Stimulated activated CD4-positive, alpha-beta T cell treated with anti-CD3 and anti-CD28 coated beads, Interleukin-2, amount 100 ng/mL, for 24 hours (primary cell): ENCODE data around the gene PLIN4.
"Not testable (repeated sequence)": the region's sequence is repeated elsewhere in the genome, so short reads cannot be mapped to it uniquely, and the experiment has no call there.

Experiments
- DNase-seq, 2 donors: peaks; one replicate each; pipeline ENCODE4 v3.0.0-alpha.2; 2020

PLIN4 gene, protein sequence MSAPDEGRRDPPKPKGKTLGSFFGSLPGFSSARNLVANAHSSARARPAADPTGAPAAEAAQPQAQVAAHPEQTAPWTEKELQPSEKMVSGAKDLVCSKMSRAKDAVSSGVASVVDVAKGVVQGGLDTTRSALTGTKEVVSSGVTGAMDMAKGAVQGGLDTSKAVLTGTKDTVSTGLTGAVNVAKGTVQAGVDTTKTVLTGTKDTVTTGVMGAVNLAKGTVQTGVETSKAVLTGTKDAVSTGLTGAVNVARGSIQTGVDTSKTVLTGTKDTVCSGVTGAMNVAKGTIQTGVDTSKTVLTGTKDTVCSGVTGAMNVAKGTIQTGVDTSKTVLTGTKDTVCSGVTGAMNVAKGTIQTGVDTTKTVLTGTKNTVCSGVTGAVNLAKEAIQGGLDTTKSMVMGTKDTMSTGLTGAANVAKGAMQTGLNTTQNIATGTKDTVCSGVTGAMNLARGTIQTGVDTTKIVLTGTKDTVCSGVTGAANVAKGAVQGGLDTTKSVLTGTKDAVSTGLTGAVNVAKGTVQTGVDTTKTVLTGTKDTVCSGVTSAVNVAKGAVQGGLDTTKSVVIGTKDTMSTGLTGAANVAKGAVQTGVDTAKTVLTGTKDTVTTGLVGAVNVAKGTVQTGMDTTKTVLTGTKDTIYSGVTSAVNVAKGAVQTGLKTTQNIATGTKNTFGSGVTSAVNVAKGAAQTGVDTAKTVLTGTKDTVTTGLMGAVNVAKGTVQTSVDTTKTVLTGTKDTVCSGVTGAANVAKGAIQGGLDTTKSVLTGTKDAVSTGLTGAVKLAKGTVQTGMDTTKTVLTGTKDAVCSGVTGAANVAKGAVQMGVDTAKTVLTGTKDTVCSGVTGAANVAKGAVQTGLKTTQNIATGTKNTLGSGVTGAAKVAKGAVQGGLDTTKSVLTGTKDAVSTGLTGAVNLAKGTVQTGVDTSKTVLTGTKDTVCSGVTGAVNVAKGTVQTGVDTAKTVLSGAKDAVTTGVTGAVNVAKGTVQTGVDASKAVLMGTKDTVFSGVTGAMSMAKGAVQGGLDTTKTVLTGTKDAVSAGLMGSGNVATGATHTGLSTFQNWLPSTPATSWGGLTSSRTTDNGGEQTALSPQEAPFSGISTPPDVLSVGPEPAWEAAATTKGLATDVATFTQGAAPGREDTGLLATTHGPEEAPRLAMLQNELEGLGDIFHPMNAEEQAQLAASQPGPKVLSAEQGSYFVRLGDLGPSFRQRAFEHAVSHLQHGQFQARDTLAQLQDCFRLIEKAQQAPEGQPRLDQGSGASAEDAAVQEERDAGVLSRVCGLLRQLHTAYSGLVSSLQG (N-terminal part only)

DNA sequence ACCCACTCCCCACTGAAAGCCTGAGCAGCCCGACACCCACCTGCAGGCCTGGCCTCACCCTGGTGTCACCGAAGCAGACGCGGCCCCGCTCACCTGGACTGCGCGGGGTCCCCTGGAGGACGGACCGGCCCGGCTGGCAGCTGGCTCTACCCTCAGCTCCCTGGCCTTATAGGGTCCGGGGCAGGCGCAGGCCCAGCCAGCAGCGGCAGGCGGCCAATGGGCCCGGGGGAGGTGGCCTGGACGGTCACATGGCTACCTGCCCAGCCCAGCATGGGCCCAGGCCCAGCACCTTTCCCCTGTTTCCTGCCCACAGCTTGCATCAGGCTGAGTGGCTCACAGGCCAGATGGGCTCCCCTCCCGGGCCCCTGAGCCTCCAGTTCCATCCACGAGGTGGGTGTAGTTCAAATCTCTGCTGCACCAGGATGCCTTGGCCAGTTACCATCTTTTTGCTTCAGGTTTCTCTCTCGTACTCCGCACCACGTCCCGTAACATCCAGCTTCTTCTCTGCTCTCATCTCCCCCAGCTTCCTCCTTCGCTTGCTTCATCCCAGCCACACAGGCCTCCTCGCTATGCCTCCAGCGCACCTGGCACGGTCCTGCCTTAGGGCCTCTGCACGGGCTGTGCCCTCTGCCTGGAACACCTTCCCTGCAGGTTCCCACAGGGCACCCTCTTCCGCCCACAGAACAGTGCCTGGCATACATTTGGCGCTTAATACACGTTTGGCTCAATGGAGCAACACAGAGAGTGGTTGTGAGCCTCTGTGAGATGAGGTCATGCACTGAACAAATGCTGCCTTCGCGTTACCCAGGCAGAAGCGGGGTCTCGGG, at the start of gene PLIN4:
TSS of gene PLIN4 (minus strand) at position 142 of the 827 bp plus-strand sequence. CDS start 214 bp downstream, outside the sequence.
- DNase-seq: no peak

DNA sequence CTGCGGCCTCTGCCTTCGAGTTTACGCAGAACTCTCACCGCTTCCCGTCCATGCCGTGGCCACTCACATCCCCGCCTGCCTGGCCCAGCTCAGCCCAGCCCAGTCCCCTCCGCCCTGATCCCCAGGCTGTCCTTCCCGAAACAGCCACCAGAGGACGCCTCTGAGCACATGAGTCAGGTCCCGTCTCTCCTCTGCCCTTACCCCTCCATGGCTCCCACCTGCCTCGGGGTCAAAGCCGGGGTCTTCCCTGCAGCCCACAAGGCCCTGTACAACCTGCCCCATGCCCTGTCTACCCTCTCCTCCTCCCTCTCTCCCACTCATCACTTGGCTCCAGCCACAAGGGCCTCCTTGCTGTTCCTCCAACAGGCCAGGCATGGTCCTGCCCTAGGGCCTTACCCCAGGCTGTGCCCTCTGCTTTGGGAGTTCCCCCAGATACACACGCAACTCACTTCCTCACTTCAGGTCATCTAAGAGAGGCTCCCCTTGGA, 49.3 kb upstream of the PLIN4 start:
- DNase-seq: peak; percentile 72 to 76

DNA sequence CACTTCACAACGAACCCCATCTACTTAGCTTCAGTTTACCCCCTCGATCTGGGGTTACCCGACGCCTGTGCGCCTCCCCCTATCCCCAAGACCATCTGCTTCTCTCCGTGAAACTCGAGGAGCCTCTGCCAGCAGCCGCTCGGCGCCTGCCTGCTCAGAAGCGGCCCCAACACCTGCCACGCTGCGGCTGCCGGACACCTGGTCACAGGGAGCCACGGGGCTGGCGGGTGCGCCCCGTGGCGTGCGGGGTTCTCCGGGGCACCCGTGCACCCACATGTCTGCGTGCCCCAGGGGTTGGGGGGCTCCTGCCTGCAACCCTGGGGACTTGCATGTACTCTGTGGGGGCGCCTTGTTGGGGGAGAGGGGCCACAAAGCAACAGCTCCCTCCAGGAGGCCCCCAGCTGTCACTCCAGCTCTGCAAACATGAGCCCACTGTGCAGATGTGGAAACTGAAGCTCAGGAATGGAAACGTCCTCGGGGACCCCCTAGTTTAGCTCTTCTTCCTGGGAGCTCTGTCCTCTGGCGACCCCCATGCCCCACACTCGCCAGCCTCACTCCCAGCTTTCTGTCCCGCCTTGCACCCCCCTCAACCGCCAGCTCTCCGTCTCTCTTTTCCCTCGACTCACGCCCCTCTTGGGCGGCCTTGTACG, 48.2 kb upstream of the PLIN4 start:
- no peak for DNase-seq

DNA sequence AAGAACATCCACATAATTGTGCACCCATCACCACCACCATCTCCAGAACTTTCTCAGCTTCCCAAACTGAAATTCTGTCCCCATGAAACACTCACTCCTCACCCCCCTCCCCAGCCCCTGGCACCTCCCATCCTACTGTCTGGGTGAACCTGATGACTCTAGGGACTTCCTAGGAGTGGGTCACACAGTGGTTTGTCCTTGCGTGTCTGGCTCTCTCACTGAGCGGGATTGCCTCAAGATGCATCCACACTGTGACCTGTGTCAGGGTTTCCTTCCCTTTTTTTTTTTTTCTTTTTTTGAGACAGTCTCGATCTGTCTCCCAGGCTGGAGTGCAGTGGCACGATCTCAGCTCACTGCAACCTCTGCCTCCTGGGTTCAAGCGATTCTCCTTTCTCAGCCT, 45.3 kb upstream of the PLIN4 start:
- DNase-seq: not testable (repeated sequence)

DNA sequence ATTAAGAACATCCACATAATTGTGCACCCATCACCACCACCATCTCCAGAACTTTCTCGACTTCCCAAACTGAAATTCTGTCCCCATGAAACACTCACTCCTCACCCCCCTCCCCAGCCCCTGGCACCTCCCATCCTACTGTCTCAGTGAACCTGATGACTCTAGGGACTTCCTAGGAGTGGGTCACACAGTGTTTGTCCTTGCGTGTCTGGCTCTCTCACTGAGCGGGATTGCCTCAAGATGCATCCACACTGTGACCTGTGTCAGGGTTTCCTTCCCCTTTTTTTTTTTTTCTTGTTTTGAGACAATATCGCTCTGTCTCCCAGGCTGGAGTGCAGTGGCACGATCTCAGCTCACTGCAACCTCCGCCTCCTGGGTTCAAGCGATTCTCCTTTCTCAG, 43.8 kb upstream of the PLIN4 start:
- not testable (repeated sequence) for DNase-seq

DNA sequence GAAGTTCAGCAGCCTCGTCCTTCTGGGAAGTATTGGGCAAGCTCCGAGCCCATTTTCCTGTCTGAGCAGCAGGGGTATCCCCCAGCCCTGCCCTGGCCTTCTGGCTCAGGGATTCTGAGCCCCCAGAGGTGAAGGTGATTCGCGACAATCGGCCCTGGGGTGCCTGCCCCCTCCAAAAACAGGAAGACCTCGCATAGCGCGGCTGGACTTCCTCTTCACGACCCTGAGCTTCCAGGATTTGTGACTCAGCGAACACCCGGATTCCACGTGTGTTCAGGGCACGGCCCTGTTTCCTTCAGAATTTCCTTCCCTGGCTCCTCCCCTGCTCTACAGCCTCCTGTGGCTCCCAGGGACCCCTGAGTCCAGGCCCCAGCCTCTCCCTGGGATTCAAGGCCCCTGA, 41.3 kb upstream of the PLIN4 start, which contains the start of gene SEMA6B:
TSS of gene SEMA6B (minus strand) at position 116 of the 400 bp plus-strand sequence. CDS start 1,227 bp downstream, outside the sequence.
- DNase-seq: no peak

DNA sequence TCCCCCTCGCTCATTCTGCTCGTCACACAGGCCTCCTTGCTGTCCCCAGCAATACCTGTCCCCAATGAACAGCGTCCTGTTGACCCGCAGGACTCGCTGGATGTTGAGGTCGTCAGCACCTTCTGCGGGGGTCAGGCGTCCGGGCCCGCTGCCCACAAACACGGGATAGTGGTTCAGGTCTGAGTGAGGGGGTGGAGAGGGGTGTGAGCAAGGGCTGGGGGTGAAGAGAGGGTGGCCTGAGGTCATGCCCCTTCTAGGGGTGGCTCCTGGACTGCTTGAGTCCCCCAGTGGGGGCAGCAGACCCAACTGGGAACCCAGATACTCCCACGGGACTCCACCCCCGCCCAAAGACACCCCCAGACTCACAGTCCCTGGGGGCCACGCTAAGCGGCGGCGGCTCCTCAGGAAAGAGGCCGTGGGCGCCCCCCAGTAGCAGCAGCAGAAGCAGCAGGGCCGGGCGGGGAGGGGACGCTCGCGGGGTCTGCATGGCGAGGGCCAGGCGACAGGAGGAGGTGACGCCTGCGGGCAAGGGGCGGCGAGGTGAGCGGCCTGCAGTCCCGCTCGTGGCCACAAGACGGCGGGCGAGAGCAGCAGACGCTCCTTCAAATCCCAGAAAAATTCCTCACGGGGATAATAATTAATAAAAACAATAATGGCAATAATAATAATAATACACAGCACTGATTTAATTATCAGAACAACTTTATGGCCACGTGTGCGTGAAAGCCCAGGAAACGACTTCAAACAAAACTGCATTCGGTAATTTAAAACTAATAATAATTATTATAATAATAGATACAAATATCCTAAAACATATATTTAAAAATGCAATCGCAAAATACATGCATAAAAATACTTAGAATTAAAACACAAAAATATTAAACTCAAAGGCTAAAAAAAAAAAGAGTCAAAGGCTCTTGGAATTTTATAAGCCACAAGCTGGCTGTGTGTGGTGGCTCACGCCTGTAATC, 40.0 kb upstream of the PLIN4 start:
- peak; percentile 44 to 61 for DNase-seq

DNA sequence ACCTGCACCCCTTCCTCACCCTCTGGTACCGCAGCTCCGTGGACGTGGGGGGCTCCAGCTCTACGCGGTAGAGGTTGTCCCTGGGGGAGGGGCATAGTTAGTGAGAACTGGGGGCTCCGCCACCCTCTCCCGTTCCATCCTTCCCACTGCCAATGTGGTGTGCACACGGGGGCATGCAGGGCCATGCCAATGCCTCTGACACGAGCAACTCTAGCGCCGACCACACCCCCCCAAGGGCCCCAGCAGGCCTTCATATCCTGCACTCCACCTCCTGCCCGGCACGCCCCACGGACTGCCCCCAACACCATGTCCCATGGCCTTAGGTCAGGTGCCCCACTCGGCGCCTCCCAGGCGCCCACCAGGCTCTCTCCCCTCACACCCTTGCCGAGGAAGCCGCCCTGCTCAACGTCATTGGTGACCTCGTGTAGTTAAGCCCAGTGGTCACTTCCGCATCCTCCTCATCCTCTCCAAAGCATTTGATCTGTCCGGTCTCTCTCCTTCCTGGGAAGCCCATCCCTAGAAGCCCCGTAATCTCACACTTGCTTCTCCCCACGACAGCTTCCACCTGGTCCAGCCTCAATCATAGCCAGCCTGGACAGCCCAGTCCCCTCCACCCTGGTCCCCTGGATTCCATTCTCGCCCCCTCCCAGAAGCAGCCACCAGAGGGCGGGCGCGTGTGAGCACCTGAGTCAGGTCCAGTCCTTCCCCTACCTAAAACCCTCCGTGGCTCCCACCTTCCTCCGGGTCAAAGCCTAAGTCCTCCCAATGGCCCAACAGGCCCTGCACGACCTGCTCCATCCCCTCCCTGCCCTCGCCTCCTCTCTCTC, 39.1 kb upstream of the PLIN4 start:
- DNase-seq: peak; percentile 33 to 42

DNA sequence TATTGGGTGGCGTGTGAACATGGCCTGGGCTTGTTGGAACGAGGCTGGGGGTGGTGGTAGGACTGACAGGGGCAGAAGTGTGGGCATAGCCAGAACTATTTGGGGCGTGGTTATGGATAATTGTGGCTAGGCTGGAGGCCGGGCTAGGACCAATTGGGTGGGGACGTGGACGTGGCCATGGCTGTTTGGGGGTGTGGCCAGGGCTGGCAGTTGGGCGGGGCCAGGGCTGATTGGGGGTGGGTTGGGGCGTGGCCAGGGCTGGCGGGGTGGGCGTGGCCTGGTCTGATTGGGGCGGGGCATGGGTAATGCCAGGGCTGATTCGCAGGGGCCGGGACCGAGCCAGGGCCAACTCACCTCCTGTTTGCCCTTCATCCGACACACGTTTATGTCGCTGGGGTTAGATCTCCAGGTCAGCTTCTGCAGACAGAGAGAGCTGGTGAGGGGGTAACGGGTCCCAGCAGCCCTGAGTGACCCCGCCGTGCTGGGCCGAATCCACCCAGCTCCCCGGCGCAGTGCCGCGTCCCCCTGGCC, 38.4 kb upstream of the PLIN4 start:
- peak; percentile 31 to 55 for DNase-seq

DNA sequence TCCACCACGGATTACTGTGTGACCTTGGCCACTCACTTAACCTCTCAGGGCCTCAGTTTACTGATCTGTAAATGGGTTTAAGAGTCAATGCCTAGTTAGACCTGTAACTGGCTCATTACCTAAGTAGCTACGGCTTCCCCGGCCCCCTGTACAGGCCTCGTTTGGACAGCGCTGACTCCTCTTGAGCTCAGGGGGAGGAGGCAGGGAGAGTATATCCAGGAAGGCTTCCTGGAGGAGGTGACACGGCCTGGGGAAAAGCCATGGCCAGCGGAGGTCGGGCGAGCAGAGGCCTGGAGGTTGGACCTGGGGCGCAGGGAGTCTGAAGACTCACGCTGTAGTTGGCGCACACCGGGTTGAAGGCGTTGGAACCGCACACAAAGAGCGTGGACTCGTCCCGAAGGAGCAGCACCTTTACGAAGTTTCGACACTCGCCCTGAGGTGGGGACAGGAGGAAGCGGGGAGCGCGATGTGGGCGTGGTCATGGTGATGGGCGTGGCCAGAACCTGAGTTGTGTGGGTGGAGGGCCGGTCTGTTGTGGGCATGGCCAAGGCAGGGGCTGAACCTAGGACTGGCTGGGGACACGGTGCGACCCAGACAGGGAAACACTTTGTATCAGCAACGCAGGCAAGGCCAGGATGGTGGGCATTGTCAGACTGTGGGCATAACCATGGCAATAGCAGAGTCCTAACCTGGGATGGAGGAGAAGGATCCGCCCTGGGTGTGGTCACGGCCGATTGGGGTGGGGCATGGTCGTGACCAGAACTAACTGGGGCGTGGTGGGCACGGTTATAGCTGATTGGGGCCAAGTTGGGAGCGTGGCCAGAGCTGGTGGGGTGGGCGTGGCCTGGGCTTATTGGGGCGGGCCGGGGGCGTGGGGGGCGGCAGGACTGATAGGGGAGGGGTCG, 37.6 kb upstream of the PLIN4 start:
- peak in 1 of 2 donors; percentile 19 for DNase-seq

DNA sequence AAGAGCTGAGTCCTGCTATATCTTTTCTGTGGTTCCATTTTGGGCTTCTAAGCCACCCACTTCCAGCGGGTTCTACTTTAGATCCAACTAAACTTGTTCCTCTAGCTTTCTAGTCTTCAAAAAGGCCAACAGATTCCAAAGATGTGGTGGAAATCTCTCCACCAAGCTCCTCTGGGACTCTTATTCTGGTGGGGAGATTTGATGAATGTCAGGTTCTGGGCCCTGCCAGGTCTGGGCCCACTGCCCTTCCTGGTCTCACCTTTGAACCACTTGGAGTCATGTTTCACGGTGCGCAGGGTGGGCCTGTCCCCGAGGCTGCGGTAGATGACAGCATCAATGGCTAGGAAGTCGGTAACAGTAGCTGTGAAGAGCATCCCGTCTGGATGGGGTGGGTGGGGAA, 36.4 kb upstream of the PLIN4 start:
- DNase-seq: no peak

DNA sequence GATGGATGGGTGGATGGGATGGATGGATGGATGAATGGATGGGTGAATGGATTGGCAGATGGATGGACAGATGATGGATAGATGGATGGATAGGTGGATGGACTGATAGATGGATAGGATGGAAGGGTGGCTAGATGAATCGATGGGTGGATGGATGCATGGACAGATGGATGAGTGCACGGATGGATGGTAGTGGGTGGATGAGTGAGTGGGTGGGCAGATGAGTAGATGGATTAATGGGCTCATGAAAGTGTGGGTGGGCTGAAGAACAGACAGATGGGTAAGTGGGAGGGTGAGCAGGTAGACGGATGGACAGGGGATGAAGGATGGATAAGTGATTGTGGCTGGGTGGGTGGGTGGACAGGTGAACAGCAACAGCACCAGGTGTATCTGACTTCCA, 35.5 kb upstream of the PLIN4 start:
- DNase-seq: no peak

DNA sequence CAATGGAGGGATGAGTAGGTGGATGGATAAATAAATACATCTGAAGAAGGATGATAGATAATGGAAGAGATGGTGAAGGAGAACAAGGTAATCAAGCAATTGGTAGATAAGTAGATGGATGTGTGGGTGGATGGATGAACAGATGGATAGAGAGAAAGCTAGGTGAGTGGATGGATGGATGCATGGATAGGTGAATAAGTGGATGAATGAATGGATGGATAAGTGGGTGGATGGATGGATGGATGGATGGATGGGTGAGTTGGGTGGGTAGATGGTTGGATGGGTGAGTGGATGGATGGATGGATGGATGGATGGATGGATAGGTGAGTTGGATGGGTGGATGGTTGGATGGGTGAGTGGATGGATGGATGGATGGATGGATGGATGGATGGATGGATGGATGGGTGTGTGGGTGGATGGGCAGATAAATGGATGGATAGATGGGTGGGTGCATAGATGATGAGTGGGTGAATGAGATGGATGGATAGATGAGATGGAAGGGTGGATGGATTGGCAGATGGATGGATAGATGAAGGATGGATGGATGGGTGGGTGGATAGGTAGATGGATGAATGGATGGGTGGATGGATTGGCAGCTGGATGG, 34.9 kb upstream of the PLIN4 start:
- no peak for DNase-seq

DNA sequence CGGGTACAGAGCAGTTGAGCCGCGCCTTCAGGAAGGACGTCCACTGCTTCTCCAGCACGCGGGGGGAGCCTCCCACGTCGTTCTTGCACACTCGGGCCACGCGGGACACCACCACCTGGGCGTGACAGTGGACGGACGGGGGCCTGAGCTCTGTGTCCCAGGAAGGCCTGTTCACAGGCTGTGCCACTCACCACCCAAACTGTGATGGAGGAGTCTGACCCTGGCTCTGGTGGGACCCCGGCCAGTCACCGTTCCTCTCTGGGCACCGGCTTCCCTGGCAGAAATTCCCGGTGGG, 34.2 kb upstream of the PLIN4 start:
- no peak for DNase-seq

DNA sequence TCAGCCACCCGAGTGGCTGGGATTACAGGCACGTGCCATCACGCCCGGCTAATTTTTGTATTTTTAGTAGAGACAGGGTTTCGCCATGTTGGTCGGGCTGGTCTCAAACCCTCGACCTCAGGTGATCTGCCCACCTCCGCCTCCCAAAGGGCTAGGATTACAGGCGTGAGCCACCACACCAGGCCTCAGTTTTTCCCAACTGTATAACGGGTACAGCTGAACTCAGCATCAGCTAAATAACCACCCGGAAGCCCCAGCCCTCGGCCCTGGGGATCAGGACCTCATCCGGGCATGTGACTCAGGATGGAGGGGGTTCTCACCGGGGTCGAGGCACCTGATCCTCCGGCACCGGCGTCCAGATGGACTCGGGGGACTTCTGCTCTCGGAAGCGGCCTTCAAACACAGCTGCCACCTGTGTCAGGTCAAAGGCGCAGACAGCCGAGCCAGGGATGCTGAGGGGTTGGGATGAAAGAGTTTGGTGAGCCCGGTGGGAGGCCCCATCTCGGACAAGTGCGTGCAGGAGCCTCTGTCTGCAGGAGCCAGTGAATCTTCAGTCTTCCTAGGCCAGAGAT, 32.3 kb upstream of the PLIN4 start:
- no peak for DNase-seq

DNA sequence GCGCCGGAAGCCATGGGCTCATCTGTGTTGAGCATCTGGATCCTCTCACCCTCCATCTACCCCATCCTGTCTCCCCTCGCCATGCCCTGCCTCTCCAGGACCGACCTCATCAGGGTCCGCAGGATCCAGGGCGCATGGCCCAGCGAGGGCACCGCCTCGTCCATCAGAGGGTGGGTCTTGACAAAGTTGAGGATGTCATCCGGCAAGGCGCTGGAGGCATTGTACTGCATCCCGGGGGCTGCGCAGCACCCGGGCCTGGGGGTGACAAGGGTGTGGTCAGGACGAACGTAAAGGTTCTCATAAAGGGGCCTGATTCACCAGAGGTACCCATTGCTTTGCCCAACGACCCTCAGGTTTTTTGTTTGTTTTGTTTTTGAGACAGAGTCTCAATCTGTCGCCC, 31.7 kb upstream of the PLIN4 start:
- no peak for DNase-seq

DNA sequence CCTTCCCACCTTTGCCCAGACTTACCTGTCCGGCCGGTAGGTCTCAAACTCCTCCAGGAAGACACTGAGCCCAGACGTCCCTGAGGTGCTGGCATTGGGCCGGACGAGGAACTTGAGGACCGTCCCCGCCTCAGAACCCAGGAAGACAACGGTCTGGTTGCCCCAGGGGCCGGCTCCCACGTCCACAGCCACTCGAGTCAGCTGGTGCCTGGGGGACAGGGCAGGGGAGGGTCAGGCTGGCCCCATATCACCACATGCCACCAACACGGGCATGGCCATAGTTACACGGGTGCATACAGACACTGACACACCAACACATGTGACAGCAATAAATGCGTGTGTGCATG, 29.9 kb upstream of the PLIN4 start:
- DNase-seq: no peak
